ENCODE measurements around the gene MXRA7.
"Not testable (repeated sequence)": the region's sequence is repeated elsewhere in the genome, so short reads cannot be mapped to it uniquely, and the experiment has no call there.

MXRA7 gene

DNA sequence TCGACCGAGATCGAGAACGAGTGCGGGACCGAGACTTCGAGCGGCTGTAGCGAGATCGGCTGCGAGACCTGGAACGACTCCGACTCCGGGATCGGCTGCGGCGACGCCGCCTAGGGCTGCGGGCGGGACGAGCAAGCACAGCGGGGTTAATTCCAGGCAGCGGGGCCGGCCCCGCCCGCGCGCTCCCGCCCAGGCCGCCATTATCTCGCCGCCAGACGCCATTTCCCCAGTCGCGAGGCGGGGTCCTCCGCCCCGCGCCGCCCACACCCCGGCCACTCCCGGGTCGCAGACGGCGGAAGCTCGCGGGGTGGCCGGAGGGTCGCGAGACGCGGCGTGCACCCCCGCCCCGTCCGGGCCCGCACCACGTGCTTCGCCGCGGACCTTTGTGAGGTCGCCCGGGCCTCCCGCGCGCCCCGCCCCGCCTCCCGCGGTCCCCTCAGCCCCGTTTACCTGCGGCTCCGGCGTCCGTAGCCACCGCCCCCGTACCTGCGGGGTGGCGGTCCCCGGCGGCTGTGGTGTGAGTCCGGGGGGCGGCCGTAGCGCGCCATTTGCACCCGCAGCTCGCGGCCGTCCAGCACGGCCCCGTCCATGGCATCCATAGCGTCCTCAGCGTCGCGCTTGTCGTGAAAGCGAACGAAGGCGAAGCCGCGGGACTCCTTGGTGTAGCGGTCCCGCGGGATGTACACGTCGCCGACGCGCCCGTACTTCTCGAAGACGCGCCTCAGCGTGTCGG is 25.8 kb upstream of the MXRA7 start:
- no peak for DNase-seq (ENCODE audit: insufficient read length, low spot score)
- peak; percentile 72 for FAIRE-seq
- TF ChIP-seq TAF1 (IDR thresholded peaks at IDR 0.05; ENCODE audit: low read depth, low read length) (peak; percentile 63; the same call in 1 of the 2 replicates), SPI1 (IDR thresholded peaks at IDR 0.05; ENCODE audit: low read depth, low read length) (no peak), POLR2AphosphoS5 (IDR thresholded peaks at IDR 0.05; ENCODE audit: low read depth, low read length) (peak; percentile 54; the same call in 1 of the 2 replicates), POLR2A (IDR thresholded peaks at IDR 0.05; ENCODE audit: low read depth, low read length) (peak; percentile 42; the same call in 1 of the 2 replicates), POU2F2 (IDR thresholded peaks at IDR 0.05; ENCODE audit: low read depth, low read length) (no peak)

GRCh38 chr17:76735586-76736348 is 25.0 kb upstream of the MXRA7 start:
- no peak for TF ChIP-seq POLR2AphosphoS5 (IDR thresholded peaks at IDR 0.05; ENCODE audit: low read depth, low read length)
- 0 out of 2 replicates have a peak, but pooled peaks have one; percentile 9 for TF ChIP-seq POLR2A (IDR thresholded peaks at IDR 0.05; ENCODE audit: low read depth, low read length)
- FAIRE-seq (no peak), DNase-seq (ENCODE audit: insufficient read length, low spot score) (no peak)

DNA sequence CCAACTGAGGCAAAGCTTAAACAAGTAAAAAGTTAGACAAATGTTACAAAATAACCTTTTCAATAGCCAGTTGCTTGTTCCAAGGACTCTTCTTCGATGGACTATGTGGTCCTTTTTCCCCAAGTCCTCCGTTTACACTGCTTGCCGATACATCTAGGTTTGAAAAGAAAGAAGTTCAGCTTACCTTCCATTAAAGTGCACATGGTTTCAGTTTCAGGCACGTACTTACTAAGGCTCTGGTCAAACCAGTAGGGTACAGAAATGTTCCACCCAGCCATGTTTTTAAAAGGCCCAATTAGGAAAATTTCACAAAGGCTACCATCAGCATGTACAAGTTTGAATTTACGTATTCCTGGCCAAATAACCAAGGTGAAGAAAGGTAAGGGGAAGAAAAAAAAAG is 24.2 kb upstream of the MXRA7 start:
- no peak for TF ChIP-seq POU2F2 (IDR thresholded peaks at IDR 0.05; ENCODE audit: low read depth, low read length)
- TF ChIP-seq POLR2AphosphoS5 (IDR thresholded peaks at IDR 0.05; ENCODE audit: low read depth, low read length): peak; percentile 21; the same call in 1 of the 2 replicates
- TF ChIP-seq POLR2A (IDR thresholded peaks at IDR 0.05; ENCODE audit: low read depth, low read length): peak; percentile 51; the same call in 1 of the 2 replicates

DNA sequence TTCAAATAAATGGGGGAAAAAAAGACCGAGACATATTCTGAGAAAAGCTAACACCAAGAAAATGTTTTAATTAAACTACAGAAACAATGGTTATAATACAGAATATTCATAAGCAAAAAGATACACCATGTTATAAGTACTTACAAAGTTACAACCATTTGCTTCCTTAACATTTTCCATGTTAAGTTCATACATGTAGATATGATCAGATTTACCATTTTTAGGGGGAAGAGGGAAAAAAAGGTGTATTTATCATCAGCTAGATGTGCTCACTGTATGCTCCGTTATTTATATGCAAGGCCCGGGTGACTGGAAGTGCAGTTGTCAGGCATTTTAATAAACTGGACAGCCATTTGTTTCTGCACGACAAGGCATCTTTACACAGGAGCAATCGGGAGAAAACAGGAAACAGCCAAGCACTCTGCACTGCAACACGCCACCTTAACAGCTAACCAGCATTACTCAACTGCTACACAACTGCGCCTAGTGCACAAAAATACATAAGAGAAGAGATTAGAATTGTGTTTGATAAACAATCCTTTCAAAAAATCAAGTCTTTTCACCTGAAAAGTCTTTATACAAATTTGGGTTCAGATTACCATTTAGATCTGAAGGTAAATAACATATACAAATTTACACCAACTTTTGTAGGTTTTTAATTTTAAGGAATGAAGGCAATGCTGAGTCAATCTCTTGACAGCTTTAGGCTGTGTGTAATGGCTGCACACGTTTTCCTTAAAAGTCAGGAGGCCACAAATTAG is 23.5 kb upstream of the MXRA7 start:
- FAIRE-seq (peak; percentile 33), DNase-seq (ENCODE audit: insufficient read length, low spot score) (no peak)
- TF ChIP-seq PAX5 (IDR thresholded peaks at IDR 0.05; ENCODE audit: insufficient read depth, low read length, severe bottlenecking): no peak
- no peak for TF ChIP-seq SPI1 (IDR thresholded peaks at IDR 0.05; ENCODE audit: low read depth, low read length)
- no peak for TF ChIP-seq POLR2AphosphoS5 (IDR thresholded peaks at IDR 0.05; ENCODE audit: low read depth, low read length)
- TF ChIP-seq TAF1 (IDR thresholded peaks at IDR 0.05; ENCODE audit: low read depth, low read length): no peak
- no peak for TF ChIP-seq POLR2A (IDR thresholded peaks at IDR 0.05; ENCODE audit: low read depth, low read length)

More for the DNA sequence above, 24.2 kb upstream of the MXRA7 start:
- peak; percentile 90 for FAIRE-seq
- no peak for DNase-seq (ENCODE audit: insufficient read length, low spot score)

DNA sequence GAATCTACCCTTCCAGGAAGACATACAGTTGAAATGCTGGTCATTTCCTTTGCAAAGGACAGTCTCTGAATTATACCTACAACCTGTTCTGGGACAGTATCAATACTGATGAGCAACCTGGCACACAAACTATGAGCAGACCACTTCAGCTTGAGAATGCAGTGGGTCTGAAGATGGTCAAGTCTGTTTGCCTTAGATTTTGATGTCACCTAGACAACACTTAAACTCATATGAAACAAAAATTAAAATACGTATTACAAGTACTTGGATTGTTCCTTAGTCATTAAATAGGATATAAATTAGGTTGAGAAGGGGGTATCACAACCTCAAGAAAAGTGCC is 22.8 kb upstream of the MXRA7 start:
- DNase-seq (ENCODE audit: insufficient read length, low spot score): no peak
- FAIRE-seq: no peak
- TF ChIP-seq TAF1 (IDR thresholded peaks at IDR 0.05; ENCODE audit: low read depth, low read length) (no peak), POLR2A (IDR thresholded peaks at IDR 0.05; ENCODE audit: low read depth, low read length) (peak; percentile 71; the same call in 1 of the 2 replicates), POU2F2 (IDR thresholded peaks at IDR 0.05; ENCODE audit: low read depth, low read length) (no peak)

DNA sequence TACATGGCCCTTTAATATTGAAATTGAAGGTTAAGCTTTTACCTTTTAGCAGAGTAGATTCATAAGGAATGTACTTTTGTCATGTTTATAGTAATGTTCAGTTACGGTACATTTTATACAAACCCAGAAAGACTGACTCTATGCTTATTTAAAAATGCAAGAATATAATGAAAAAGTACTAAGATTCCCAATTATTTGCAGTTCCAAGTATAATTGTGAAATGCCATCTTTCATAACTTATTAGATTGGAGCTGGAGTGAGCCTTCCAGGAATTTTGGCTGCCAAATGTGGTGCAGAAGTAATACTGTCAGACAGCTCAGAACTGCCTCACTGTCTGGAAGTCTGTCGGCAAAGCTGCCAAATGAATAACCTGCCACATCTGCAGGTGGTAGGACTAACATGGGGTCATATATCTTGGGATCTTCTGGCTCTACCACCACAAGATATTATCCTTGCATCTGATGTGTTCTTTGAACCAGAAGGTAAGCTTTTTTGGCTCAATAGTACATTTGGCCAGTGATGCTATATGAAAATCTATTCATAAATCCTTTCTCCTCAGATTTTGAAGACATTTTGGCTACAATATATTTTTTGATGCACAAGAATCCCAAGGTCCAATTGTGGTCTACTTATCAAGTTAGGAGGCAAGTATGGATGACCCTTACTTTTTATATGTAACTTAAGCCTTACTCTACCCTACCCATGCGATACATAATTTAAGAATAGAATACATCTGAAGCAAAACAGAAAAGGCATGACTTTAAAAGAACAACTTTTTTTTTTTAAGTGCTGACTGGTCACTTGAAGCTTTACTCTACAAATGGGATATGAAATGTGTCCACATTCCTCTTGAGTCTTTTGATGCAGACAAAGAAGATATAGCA is 22.2 kb upstream of the MXRA7 start:
- DNase-seq (ENCODE audit: insufficient read length, low spot score) (no peak), FAIRE-seq (no peak)

GRCh38 chr17:76731800-76732733 is 21.3 kb upstream of the MXRA7 start:
- peak; percentile 55; the same call in 1 of the 2 replicates for TF ChIP-seq POLR2AphosphoS5 (IDR thresholded peaks at IDR 0.05; ENCODE audit: low read depth, low read length)
- not testable (repeated sequence) for FAIRE-seq; DNase-seq (ENCODE audit: insufficient read length, low spot score)

More for the DNA sequence above, 22.2 kb upstream of the MXRA7 start:
- TF ChIP-seq POU2F2 (IDR thresholded peaks at IDR 0.05; ENCODE audit: low read depth, low read length): 0 out of 2 replicates have a peak, but pooled peaks have one; percentile 42
- no peak for TF ChIP-seq PAX5 (IDR thresholded peaks at IDR 0.05; ENCODE audit: insufficient read depth, low read length, severe bottlenecking)
- TF ChIP-seq TAF1 (IDR thresholded peaks at IDR 0.05; ENCODE audit: low read depth, low read length): no peak
- peak; percentile 83 for TF ChIP-seq POLR2A (IDR thresholded peaks at IDR 0.05; ENCODE audit: low read depth, low read length)
- peak; percentile 84 for TF ChIP-seq POLR2AphosphoS5 (IDR thresholded peaks at IDR 0.05; ENCODE audit: low read depth, low read length)
- TF ChIP-seq SPI1 (IDR thresholded peaks at IDR 0.05; ENCODE audit: low read depth, low read length): no peak

DNA sequence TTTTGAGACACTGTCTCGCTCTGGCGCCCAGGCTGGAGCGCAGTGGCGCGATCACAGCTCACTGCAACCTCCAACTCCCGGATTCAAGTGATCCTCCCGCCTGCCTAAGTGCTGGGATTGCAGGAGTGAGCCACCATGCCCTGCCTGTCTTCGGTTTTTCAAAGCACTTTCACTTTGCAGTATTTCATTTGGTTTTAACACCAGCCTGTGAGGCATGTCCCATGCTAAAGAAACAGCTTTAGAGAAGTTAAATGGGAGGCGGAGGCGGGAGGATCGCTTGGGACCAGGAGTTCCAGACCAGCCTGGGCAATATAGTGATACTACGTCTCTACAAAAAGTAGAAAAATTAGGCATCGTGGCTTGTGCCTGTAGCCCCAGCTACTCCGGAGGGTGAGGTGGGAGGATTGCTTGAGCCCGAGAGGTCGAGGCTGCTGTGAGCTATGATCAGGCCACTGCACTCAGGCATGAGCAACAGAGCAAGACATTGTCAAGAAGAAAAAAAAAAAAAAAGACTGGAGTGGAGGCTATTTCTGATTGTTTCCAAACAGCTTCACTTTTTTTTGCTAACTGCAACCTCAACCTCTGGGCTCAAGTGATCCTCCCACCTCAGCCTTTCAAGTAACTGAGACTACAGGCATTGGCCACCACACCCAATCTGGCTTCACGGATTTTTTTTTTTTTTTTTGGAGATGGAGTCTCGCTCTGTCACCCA is 17.1 kb upstream of the MXRA7 start:
- peak; percentile 75 for FAIRE-seq
- no peak for TF ChIP-seq TAF1 (IDR thresholded peaks at IDR 0.05; ENCODE audit: low read depth, low read length)
- DNase-seq (ENCODE audit: insufficient read length, low spot score): no peak

All from GM12891 (cell line).